ENCODE results near the gene BCAP31.
"Not testable (repeated sequence)": the region's sequence is repeated elsewhere in the genome, so short reads cannot be mapped to it uniquely, and the experiment has no call there.

The BCAP31 gene

DNA sequence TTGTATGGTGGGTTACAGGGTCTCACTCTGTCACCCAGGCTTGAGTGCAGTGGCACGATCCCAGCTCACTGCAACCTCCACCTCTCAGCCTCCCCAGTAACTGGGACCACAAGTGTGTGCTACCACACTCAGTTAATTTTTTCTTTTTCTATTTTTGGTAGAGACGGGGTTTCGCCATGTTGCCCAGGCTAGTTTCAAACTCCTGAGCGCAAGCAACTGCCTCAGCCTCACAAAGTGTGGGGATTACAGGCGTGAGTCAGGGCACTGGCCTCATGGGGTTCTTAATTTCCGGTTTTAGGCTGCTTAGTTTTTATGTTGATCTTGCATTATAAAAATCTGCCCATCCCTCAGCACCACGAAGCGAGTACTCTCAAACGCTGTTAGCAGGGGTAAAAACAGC lies 6.7 kb downstream of the BCAP31 start:
- no peak for DNase-seq (ENCODE audit: low read depth in 2 of 3, low spot score in 1 of 3)

DNA sequence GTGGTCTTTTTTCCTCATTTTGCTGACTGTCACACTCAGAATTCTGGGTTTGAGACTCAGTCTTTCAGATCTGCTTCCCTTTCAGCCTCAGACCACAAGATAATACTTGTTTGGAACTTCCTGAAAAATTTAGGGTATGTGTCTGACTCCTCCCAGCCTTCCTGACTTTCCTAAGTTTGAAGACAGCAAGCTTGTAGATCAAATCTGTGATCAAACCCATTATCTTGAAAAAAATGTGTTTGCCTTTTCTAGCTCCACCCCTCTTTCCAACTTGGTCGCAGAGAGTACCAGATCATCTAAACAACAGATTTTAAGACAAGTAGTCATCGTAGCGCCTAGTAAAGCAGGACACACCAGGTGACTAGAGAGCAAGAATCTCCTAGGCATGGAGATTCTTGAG lies 9.9 kb downstream of the BCAP31 start:
- DNase-seq (ENCODE audit: low read depth in 2 of 3, low spot score in 1 of 3): no peak

DNA sequence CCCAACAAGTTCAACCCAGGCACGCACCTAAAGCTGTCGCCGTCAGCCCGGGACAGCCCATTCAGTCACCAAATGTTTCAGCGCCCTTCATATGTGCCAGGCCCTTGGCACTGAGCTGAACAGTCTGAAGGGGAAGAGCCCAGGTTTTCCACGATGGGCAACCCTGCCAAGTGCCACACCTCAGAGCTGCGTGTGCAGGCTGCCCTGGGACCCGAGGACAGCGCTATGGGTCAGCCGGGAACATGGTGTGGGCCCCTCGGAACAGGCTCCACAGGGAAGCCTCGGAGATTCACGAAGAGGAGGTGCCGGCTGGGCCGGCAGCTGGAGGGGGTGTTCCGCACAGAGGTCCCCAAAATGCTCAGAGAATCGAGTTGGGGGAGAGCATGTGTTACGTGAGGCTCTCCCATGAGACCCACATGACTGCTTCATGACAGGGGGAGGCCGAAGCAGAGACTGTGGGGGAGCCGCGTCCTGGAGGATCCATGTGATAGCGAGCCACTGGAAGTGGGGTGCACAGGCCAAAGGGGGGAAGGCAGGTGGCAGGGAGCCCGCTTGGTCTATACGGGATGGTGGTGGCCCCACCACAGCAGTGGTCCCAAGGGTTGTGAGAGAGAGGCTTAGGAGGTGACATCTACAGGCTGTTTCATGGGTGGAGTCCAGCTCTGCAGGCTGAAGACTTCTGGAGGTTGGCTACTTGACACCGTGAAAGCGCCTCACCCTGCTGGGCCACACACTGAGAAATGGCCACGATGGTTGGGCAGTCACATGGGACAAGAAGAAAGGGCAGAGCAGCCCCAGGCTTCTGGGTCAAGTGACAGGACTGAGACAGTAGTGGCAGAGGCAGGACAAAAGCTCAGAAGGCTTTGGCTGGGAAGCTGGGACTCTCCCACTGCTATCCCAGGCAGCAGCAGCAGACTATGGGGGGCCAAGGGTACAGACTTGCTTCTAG lies 14.2 kb downstream of the BCAP31 start:
- no peak for DNase-seq (ENCODE audit: low read depth in 2 of 3, low spot score in 1 of 3)

DNA sequence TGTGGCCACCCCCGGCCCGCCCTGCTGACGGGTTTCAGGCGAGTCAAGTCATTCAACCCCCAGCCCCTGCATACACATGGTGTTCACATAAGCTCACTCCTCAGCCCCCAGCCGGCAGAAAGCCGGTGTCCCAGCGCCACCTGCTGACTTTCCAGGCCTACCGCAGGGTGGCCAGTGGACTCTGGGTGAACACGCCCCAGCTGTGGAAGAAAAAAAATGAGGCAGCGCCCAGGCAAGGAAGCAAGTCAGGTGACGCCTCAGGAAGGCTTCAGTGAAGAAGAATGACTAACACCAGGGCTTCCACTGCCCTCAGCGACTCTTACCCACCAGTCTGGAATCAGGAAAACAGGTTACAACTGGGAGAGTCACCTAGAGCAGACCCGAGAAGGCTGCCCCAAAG lies 15.8 kb downstream of the BCAP31 start:
- peak in 1 of 3 donors; percentile 33 for DNase-seq (ENCODE audit: low read depth in 2 of 3, low spot score in 1 of 3)

DNA sequence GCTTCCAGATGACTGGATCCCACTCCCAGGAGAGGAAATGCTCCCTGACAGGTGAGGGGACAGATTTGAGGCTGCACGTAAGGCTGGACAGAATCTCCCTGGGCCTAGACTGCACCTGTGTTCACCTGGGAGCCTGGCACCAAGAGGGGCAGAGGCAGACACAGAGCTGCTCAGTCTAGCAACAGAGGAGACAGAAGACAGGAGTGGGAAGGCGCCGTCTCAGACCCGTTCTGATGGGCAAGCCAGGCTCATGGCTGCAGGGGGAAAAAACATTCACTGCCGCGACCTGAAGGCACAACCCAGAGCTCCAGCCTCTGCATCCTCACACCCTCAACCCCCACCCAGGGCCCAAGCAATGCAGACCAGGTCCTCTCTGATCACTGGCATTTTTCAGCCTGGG lies 16.8 kb downstream of the BCAP31 start:
- no peak for DNase-seq (ENCODE audit: low read depth in 2 of 3, low spot score in 1 of 3)

DNA sequence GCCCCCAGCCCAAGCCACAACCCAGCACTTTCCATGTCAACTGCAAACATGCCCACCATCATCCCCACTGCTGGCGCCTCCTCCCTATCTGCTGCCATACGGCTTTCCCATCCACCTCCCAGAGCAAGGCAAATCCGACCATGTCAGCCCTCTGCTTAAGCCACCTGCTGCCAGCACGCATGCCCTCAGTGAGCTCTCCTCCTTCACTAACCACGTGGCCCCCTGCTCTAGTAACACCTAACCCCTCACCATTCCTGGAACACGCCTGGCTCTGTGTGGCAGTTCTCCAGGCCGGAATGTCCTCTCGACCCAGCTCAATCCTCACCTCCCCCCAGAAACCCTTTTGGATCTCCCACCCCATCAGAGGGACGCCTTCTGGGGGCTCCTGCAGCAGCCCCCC lies 17.4 kb downstream of the BCAP31 start:
- DNase-seq (ENCODE audit: low read depth in 2 of 3, low spot score in 1 of 3): no peak

DNA sequence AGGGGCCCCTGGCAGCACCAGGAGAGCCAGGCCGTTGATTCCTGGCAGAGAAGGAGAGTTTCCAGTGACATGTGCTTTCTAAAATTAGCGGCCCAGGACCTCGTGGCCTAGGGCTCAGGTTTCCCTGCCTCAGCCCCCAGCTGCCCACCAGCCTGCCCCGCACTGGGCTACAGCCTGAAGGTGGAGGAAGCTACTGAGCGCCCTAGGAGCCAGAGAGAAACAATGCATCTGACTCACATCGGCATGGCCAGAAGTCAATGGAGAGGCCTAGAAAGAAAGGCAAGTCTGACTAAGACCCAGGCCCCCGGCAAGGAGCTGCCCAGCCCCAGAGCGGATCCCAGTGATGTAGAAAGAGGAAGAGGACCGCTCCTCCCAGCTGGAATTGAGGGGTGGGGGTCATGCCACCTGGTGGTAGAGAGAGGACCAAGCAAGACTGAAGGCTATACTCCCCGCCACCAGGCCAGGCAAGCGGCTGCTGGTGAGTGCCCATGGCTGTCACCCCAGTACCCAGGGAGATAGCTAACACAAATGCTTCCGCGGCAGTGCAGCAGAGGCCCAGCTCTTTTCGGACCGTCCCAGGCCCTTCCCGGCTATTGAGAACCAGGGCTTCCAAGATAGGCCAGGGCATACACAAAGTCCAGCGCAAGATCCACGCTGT lies 18.7 kb downstream of the BCAP31 start:
- not testable (repeated sequence) for DNase-seq (ENCODE audit: low read depth in 2 of 3, low spot score in 1 of 3)

DNA sequence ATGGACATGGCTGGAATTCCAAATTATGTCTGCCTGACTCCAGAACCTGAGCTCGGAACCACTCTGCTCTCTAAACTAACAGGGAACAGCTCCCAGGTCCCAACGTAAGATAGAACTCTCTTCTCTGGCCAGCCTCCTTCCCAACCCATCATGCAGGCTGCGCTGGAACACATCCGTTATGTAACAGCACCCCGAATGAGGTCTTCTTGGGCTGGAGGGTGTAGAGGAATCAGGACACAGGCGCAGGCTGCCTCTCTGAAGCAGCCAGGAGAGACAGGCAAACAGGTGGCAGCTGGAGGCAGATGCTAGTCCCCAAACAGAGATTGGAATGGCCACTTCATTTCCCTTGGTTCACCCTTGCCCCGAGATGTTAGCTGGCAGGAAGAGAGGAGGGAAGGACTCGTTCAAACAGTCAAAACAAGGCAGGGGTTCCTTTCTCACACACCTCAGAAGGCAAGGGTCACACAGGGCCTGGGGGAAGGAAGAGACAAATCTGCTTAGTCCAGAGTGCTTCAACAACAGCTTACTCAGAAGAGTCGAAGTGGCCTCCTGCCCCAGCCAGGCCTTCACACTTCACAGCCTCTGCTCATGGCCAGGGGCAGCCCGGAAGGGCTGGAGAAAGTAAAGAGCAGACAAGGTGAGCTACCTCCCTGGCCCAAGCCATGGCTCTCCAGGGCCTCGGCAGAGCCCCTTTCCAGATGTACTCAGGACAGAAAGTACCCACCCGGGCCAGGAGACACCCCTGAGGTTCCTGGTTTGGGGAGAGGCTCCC lies 19.4 kb downstream of the BCAP31 start:
- DNase-seq (ENCODE audit: low read depth in 2 of 3, low spot score in 1 of 3): not testable (repeated sequence)

DNA sequence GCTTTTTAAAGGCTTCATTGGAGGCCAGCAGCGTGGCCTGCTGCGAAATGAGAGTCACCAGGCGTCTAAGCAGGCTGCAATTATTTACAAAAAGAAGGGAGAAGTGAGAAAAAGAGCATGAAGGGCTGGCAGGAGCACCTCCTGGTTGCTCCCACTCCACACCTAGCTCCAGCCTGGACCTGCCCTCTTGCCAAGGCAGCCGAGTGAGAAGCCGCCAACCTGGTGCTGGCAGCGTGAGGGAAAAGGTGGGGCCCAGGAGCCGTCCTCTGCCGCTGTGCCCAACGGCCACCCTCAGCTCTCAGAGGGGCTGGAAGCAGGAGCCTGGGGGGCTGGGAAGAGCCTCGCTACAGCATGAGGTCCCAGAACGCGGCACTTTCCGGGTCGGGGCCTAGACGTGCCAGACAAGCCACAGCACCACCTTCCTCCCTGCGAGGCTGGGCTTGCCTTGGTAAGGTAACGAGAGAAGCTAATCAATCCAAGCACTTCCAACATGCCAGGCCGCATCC lies 20.1 kb downstream of the BCAP31 start:
- no peak for DNase-seq (ENCODE audit: low read depth in 2 of 3, low spot score in 1 of 3)

DNA sequence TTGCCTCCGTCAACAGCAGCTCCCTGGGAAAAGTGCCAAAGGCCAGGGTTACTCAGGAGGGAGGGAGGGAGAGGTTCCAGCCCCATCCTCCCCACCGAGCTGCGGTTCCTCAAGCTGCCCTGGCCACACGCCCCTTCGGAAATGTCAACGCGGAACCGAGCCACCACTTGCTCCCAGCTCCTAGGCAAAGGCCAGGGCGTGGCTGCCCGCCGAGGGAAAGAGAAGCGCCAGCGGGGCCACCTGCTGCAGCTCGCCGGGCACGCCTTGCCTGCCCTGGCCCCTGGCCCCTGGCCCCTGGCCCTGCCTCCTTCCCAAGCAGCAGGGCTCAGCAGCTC lies 21.2 kb downstream of the BCAP31 start:
- no peak for DNase-seq (ENCODE audit: low read depth in 2 of 3, low spot score in 1 of 3)

DNA sequence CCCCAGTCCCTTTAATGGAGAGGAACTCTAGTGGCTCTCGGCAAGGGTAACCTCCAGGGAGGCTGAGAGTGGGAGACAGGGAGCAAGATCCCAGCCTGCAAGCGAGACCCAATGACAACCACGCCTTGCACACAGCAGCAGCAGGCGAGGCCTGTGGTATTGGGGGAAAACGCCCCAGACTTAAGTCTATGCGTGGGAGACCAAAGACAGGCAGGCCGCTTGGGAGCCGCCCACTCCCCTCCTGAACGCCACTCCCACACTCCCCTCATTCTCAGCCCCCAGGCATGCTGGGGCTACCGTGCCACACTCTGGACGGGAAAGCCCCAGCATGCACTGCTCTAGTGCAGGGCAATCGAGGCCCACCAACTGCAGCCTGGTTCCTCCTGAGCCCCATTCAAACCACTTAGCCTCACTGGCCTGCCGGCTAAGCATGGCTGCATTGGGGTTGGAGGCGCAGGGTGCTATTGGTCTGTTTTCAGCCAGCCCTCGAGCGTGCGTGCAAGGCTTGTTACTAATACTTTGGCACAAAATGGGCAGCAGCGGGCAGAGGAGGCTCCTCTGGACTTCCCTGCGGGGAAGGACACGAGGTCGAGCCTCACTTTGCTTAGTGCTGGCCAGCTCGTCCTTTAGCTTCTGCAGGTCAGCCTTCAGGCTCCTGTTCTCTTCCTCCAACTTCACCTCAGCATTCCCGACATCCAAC lies 21.7 kb downstream of the BCAP31 start:
- DNase-seq (ENCODE audit: low read depth in 2 of 3, low spot score in 1 of 3): no peak

DNA sequence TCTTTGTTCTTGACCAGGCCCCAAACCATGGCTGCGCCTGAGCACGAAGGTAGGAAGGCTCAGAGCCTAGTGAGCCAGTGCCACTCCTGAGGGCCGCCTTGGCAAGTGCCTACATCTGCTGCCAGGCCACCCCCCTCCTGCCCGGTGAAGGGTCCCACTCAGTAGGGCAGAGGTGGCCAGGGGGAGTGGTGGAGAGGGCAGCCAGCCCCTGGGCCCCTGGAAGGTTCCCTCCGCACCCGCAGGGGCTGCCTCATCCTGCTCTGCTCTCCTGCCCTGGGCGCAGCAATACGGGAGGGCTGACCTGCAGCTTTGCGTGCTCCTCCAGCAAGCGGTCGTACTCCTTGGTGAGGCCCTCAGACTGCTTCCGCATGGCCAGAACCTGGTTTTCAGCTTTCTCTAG lies 22.5 kb downstream of the BCAP31 start:
- DNase-seq (ENCODE audit: low read depth in 2 of 3, low spot score in 1 of 3): no peak

DNA sequence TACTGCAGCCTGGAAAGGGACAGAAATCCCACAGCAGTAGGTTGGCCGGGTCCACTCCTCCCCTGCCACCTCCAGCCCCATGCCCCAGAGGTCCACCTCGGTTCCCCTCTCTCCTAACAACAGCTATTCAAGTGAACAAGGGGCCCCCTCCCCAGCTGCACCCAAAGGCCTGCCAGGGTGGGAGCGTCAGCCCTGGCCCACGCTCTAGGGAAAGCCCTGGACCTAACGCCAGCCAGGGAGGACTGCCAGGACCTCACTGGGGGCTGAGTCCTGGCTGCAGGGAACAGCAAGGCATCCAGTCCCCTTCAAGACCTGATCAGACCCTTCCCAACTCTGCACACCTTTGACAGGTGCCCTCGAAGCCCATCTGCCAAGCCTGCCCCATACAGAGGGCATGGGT lies 23.2 kb downstream of the BCAP31 start:
- no peak for DNase-seq (ENCODE audit: low read depth in 2 of 3, low spot score in 1 of 3)

DNA sequence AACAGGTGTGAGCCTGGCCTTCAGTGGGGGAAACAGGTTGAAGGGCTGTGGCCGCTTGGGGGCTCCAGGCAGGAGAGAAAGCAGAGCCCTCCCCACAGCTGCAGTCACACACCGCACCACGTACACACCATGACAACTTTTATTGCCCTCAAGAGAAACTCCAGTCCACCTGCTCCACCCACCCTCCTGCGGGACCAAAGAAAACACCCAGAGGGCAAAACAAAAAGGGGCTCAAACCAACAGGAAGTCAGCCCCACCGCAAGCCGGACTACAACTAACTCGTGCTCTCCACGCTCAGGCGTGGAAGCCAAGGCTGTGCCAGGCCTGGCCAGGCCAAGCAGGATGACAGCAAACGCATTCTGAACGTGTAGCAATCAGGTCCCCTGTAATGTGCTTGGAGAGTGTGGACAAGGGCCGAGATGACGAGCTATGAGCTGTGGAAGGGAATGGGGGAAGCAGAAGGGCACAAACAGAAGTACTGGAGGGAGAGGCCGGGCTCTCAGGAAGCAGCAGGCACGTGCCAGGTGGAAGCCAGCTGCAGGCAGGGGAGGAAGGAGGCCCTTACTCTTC lies 23.7 kb downstream of the BCAP31 start:
- no peak for DNase-seq (ENCODE audit: low read depth in 2 of 3, low spot score in 1 of 3)

DNA sequence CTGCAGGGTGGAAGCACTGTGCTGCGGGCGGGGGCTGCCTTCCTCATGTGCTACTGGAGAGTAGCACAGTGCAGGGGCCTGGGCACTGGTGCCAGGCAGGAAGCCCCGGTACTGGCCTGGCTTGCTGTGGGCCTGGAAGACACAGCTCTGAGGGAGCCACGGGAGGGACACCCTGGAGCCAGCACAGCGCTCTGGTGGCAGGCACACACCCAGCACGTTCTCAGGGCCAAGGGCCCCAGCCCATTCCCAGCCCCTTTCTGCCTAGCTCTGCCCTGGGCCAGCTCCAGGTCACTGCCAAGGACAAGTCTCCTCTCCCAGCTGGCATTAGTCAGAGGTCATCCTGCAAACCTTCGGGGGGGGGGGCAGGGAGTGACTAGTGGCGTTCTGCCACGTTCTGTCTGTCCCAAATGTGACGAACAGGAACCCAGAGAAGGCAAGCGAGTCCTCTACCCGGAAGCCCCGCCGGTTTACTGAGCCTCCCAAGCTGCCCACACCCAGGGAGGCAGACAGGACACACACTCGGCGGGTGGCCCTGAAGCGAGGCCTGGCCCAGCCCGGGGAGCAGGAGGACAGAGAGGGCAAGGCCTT lies 24.3 kb downstream of the BCAP31 start:
- not testable (repeated sequence) for DNase-seq (ENCODE audit: low read depth in 2 of 3, low spot score in 1 of 3)

DNA sequence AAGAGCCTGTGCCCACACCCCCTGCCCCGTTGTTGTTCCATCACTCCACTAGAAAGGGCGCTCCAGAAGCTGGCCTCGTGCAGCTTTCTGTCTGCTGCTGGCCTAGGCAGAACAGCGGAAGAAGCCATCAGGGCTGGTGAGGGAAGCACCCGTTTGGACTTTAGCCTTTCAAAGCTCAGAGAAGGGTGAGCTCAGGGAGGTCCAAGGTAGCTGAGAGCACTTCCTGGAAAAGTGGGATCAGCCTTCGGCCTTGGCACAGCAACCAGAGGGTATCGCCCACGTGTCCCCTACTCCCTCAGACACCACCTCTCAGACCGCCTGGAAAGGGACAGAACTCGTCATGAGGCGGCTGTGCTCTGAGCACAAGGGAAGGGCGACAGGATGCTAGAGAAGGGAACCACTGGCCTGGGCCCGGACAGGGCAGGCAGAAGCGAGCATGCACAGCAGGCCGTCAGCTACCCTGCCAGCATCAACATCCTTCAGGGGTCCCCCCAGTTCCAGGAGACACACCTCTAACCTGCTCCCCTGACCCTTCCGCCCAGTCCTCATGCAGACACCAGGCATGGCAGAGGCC lies 24.9 kb downstream of the BCAP31 start:
- DNase-seq (ENCODE audit: low read depth in 2 of 3, low spot score in 1 of 3): not testable (repeated sequence)

DNA sequence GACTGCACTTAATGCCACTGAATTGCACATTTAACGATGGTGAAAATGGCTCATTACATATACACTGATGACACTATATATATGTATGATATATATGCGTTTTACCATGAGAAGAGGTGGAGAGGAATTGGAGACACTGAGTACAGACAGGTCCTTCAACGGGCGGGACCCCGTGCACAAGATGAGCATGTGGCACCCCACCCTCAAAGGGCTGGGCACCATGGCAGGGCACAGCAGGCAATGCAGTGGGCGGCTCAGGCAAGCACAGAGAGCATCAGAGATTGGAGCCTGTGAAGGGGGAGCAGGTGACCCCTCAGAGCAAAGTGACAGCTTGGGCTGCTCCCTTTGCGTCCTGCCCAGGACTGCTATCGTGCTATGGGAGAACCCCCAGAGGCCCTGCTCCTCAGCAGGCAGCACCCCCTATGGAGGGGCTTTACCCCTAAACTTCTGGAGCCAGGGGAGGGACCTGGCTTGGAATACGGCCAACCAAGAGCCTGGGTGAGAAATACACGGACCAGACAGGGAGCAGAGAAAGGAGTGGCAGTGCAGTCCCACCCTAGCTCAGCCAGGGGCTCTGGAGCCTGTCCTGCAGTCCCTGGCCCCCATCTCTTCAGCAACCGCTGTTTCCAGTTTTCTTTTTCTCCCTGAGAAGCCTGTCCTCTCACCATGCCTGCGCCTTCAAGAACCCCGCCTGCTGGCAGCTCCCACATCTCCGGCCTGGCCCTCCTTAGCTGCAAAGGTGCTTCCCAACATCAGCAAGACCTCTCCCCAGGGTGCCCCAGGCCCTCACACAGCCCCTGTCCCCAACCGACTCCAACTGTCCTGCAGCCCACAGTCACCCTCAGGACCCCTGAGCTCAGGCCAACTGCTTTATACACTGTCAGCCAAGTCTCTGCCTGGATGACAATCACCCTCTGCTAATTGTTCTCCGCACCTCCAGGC lies 26.0 kb downstream of the BCAP31 start:
- DNase-seq (ENCODE audit: low read depth in 2 of 3, low spot score in 1 of 3): no peak

DNA sequence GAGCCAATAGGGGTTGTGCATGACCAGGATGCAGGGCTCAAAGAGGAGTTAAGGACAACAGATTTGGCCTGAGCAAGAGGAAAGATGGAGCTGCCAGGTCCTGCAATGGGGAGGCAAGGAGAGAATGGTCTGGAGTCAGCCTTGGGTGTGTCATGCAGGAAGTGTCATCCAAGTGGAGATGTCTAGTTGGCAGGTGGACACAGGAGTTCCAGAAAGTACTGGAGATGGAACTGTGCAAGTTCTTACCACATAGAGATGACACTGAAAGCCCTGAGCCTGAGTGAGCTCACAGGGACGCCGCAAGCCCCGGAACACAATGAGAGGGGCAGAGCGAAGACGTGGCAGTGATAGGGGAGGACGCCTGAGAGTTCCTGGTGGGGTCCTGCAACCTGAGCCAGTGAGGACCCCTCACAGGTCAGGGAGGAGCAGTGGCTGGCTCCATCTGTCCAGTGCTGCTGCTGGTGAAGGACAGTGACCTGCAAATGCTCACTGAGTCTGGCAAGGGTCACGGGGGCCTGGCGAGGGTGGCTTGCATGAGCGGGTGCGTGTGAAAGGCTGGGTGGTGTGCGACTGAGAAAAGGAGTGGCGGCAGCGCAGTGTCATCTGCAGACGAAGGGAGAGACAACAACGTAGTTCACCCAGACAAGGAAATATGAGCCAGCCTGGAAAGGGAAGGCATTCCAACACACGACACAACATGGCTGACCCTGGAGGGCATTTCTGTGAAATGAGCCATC lies 27.0 kb downstream of the BCAP31 start:
- DNase-seq (ENCODE audit: low read depth in 2 of 3, low spot score in 1 of 3): not testable (repeated sequence)

All from stimulated activated CD4-positive, alpha-beta T cell treated with anti-CD3 and anti-CD28 coated beads, Interleukin-12 subunit alpha, Interleukin-12 subunit beta, amount 100 ng/mL, for 48 hours (primary cell).